ENCODE data around the gene OMA1. TPM values are rescaled to one million over a fixed set of nuclear protein-coding genes. Genes with fewer than 3 reads are reported as not detected.
A peak's percentile ranks its signal among the peaks of the same experiment; 100 is the strongest.

Gene OMA1
- total and polyA plus RNA-seq, 10 of the 15 experiments (the other 5 are each of a cell fraction or from before 2014, with no cell fraction given): 23.6 to 67.1 (median 47.1) TPM

- TF ChIP-seq ZBTB11 (CRISPR knock-in tag; IDR thresholded peaks at IDR 0.05) (no peak), PRDM15 (CRISPR knock-in tag; IDR thresholded peaks at IDR 0.05) (no peak), NFXL1 (IDR thresholded peaks at IDR 0.05; ENCODE audit: borderline replicate concordance) (no peak), CHD1 (IDR thresholded peaks at IDR 0.05; ENCODE audit: low read depth, low read length) (no peak), CREB1 (IDR thresholded peaks at IDR 0.05; ENCODE audit: low read depth) (peak; percentile 50; the same call in 1 of the 2 replicates), STAT1 (conservative IDR thresholded peaks at IDR 0.05) (no peak; the same call in 1 of the 2 replicates), CEBPZ (IDR thresholded peaks at IDR 0.05; ENCODE audit: low read depth, low read length) (no peak), ESRRA (IDR thresholded peaks at IDR 0.05; ENCODE audit: low read length) (peak; percentile 21; the same call in 1 of the 2 replicates), YY1 (IDR thresholded peaks at IDR 0.05; ENCODE audit: low read depth, low read length) (peak; percentile 90), RB1 (IDR thresholded peaks at IDR 0.05; ENCODE audit: borderline replicate concordance) (peak; percentile 75; the same call in 1 of the 2 replicates), NR2C1 (IDR thresholded peaks at IDR 0.05) (no peak), NR2C2 (IDR thresholded peaks at IDR 0.05; ENCODE audit: borderline replicate concordance, control insufficient read depth, insufficient read length, low read depth) (no peak), CTCF (IDR thresholded peaks at IDR 0.05 in 2 of 3, conservative IDR thresholded peaks at IDR 0.05 in 1 of 3; ENCODE audit: control insufficient read depth in 2 of 3, extremely low read depth in 1 of 3, insufficient read depth in 1 of 3, low read depth in 3 of 3, low read length in 3 of 3) (peak; percentile 98 to 99 (median 98); a peak in 5 of 6 replicates), NR2F1 (conservative IDR thresholded peaks at IDR 0.05) (no peak; the same call in 1 of the 2 replicates), POLR2AphosphoS2 (IDR thresholded peaks at IDR 0.05; ENCODE audit: low read depth, low read length) (no peak), ZBED1 (IDR thresholded peaks at IDR 0.05; ENCODE audit: borderline replicate concordance) (0 out of 2 replicates have a peak, but pooled peaks have one; percentile 26)
Measured at GRCh38 chr1:58546520-58547308, at the start of gene OMA1 (continued).

Data from GM12878 (cell line).